ENCODE measurements around the gene RFFL.

Gene RFFL

DNA sequence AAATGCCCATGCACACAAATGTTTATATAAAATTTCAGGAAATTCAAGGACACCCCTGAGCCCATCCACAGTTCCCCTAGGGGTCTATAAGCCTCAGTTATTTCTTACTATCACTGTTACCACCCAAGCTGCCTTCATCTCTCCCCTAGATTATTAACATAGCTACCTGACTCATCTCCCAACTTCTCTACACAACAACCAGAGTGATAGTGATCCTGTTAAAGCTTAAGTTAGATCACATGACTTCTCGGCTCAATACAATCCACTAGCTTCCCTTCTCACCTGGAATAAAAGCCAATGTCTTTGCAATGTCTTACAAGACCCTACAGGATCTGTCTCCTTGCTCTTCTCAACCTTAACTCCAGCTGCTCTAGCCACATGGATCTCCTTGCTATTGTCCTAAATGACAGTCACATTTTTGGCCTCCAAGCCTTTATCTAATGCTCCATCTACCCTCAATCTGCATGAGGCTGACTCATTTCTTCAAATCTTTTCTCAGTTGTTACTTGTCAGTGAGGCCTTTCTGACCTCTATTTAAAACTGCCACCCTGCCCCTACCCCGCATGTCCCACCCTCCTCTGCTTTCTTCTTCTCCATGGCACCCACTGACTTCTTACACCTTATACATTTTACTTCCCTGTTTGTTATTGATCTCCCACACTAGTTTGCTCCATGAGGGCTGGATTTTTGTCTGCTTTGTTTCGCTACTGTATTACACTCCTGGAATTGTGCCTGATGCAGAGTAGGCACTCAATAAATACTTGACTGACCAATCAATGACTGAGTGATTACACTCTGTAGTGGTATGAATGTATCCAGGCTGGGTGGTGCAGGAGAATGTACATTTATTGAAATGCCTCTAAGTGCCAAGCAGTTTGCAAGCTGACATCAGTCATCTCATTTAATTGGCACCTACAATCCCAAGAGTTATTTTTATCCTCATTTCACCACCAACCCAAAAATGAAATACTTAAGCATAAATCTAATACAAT, 88.4 kb downstream of the RFFL start:
- no peaks in the 10 kb centered on the region for H3K9me3 ChIP-seq (ENCODE audit: control insufficient read depth in 2 of 2, low read length in 2 of 2)
- no peak overlapping the region for H3K4me3 ChIP-seq (ENCODE audit: low read length in 2 of 2)
- H3K27me3 ChIP-seq (ENCODE audit: control insufficient read depth in 1 of 2, insufficient read depth in 2 of 2, low read length in 2 of 2), result no peaks in the 10 kb centered on the region
- no peak overlapping the region for H3K27ac ChIP-seq (ENCODE audit: low read length)
- H3K9ac ChIP-seq (ENCODE audit: low read length in 2 of 2), result no peak overlapping the region
- H3K4me1 ChIP-seq (ENCODE audit: control insufficient read depth, insufficient read depth, low read length), result peaks cover 4% of the 10 kb centered on the region
- no peaks in the 10 kb centered on the region for H3K36me3 ChIP-seq (ENCODE audit: control insufficient read depth in 2 of 2, insufficient read depth in 2 of 2, low read length in 2 of 2)

DNA sequence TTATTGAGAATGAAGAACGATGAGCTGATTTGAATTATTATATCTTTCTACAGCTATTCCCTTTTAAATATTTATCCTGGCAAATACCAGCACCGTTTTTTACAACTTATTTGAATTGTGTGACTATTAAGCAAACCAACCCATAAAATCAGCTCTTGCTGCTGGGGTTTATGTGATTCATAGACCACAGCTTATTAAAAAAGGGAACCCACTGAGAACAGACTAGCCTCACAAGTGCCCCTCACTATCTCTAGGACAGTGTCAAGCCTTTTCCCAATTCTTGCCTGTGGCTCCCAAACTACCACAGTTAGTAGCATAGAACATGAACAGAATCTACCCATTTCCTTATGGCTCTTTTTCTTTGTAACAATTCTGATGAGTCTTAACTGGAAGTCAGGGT, 89.3 kb downstream of the RFFL start:
- Histone ChIP-seq H3K27me3 (ENCODE audit: control insufficient read depth in 1 of 2, insufficient read depth in 2 of 2, low read length in 2 of 2) (no peaks in the 10 kb centered on the region), H3K27ac (ENCODE audit: low read length) (no peak overlapping the region), H3K4me3 (ENCODE audit: low read length in 2 of 2) (no peak overlapping the region), H3K9me3 (ENCODE audit: control insufficient read depth in 2 of 2, low read length in 2 of 2) (no peaks in the 10 kb centered on the region), H3K4me1 (ENCODE audit: control insufficient read depth, insufficient read depth, low read length) (no peaks in the 10 kb centered on the region), H3K9ac (ENCODE audit: low read length in 2 of 2) (no peak overlapping the region), H3K36me3 (ENCODE audit: control insufficient read depth in 2 of 2, insufficient read depth in 2 of 2, low read length in 2 of 2) (no peaks in the 10 kb centered on the region)

DNA sequence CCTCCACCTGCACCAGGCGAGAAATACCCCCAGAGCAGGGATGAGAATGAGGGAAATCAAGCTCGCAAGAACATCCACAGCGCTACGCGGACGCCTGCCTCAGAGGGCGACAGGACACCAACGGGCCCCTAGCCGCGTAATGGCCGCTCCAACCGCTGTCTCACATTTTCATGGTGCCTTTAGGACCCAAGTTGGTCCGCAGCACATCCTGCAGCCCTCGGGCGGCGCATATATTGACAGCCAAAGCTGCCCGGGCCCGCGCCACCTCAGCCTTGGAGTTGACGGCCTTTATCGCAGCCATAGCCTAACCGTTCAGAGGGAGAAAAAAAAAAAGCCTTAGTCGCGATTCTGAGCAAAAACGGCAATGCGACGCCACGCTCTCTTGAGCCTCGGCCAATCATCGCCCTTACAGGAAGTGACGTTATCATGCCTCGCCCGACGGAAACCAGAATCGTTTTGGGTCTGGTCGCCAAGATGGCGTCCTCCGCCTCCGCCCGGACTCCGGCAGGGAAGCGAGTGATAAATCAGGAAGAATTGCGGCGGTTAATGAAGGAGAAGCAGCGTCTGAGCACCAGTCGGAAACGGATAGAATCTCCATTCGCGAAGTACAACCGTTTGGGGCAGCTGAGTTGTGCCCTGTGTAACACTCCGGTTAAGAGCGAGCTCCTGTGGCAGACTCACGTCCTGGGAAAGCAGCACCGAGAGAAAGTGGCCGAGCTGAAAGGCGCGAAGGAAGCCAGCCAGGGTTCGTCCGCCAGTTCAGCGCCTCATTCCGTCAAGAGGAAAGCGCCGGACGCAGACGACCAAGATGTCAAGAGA, 102.2 kb downstream of the RFFL start, which contains the start of the genes CCT6B and ZNF830:
Gene CCT6B, minus strand, starts transcription at position 368 of the 819 bp plus-strand sequence. Its CDS starts 67 bp downstream, at position 301.
Gene ZNF830, plus strand, starts transcription at position 448 of the 819 bp plus-strand sequence. Its CDS starts 27 bp downstream, at position 475.
- peaks cover 16% of the 10 kb centered on the region for H3K4me1 ChIP-seq (ENCODE audit: control insufficient read depth, insufficient read depth, low read length)
- no peaks in the 10 kb centered on the region for H3K27me3 ChIP-seq (ENCODE audit: control insufficient read depth in 1 of 2, insufficient read depth in 2 of 2, low read length in 2 of 2)
- H3K4me3 ChIP-seq (ENCODE audit: low read length in 2 of 2), result peak within 1 kb of the TSS; percentile 98 to 100
- peak within 1 kb of the TSS; percentile 99 for H3K27ac ChIP-seq (ENCODE audit: low read length)
- H3K9me3 ChIP-seq (ENCODE audit: control insufficient read depth in 2 of 2, low read length in 2 of 2), result no peaks in the 10 kb centered on the region
- H3K36me3 ChIP-seq (ENCODE audit: control insufficient read depth in 2 of 2, insufficient read depth in 2 of 2, low read length in 2 of 2), result peaks cover 7 to 12% of the 10 kb centered on the region in 2 donors
- H3K9ac ChIP-seq (ENCODE audit: low read length in 2 of 2), result peak within 1 kb of the TSS; percentile 98 to 99

DNA sequence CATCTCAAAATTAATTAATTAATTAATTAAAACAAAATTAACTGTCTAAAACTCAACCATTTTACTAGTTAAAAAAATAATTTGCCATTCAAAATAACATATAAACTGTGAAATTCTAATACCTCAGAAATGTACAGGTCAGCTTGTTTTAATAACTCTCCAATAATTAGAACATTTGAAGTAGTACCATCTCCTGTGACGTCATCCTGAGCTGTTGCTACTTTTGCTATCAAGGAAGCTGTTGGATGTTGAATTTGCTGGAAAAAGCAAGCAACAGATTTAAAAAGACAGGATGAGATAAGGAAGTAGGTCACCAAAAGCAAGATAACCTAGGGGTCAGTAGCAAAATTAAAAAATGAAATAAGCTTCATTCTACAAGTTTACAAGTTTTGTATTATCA, 105.1 kb downstream of the RFFL start:
- Histone ChIP-seq H3K36me3 (ENCODE audit: control insufficient read depth in 2 of 2, insufficient read depth in 2 of 2, low read length in 2 of 2) (no peaks in the 10 kb centered on the region), H3K4me1 (ENCODE audit: control insufficient read depth, insufficient read depth, low read length) (peaks cover 16% of the 10 kb centered on the region), H3K9me3 (ENCODE audit: control insufficient read depth in 2 of 2, low read length in 2 of 2) (no peaks in the 10 kb centered on the region), H3K9ac (ENCODE audit: low read length in 2 of 2) (no peak overlapping the region), H3K4me3 (ENCODE audit: low read length in 2 of 2) (no peak overlapping the region), H3K27ac (ENCODE audit: low read length) (no peak overlapping the region), H3K27me3 (ENCODE audit: control insufficient read depth in 1 of 2, insufficient read depth in 2 of 2, low read length in 2 of 2) (no peaks in the 10 kb centered on the region)
